Measurements from ENCODE around the gene CFAP57. TPM values are rescaled to one million over a fixed set of nuclear protein-coding genes. Genes with fewer than 3 reads are reported as not detected.
A peak's percentile ranks its signal among the peaks of the same experiment; 100 is the strongest.

CFAP57 gene
- total RNA-seq, 1 donor from 2014 or later = 0.24 TPM

GRCh38 chr1:43272161-43272560 is 100.0 kb downstream of the CFAP57 start:
- H3K36me3 Mint-ChIP-seq (ENCODE audit: unreplicated experiment) = no peaks in the 10 kb centered on the region
- no peak for DNase-seq (ENCODE audit: extremely low spot score, unreplicated experiment)
- no peaks in the 10 kb centered on the region for H3K9me3 Mint-ChIP-seq (ENCODE audit: unreplicated experiment)
- H3K4me1 Mint-ChIP-seq (ENCODE audit: unreplicated experiment) = peaks cover 14% of the 10 kb centered on the region
- no peak overlapping the region for H3K27ac Mint-ChIP-seq (ENCODE audit: unreplicated experiment)
- H3K4me3 Mint-ChIP-seq (ENCODE audit: unreplicated experiment) = no peak overlapping the region
- peaks cover 7% of the 10 kb centered on the region for H3K27me3 Mint-ChIP-seq (ENCODE audit: unreplicated experiment)
- TF ChIP-seq CTCF (IDR thresholded peaks at IDR 0.05) = no peak

- no peak for TF ChIP-seq CTCF (IDR thresholded peaks at IDR 0.05)
- H3K9me3 Mint-ChIP-seq (ENCODE audit: unreplicated experiment) = no peaks in the 10 kb centered on the region
- no peak overlapping the region for H3K27ac Mint-ChIP-seq (ENCODE audit: unreplicated experiment)
- no peak overlapping the region for H3K4me3 Mint-ChIP-seq (ENCODE audit: unreplicated experiment)
- H3K4me1 Mint-ChIP-seq (ENCODE audit: unreplicated experiment) = peaks cover 14% of the 10 kb centered on the region
- no peak for DNase-seq (ENCODE audit: extremely low spot score, unreplicated experiment)
- H3K27me3 Mint-ChIP-seq (ENCODE audit: unreplicated experiment) = peaks cover 7% of the 10 kb centered on the region
- H3K36me3 Mint-ChIP-seq (ENCODE audit: unreplicated experiment) = no peaks in the 10 kb centered on the region
Observed at GRCh38 chr1:43272576-43273571, 100.7 kb downstream of the CFAP57 start.

GRCh38 chr1:43273708-43274107 is 101.6 kb downstream of the CFAP57 start:
- peaks cover 14% of the 10 kb centered on the region for H3K4me1 Mint-ChIP-seq (ENCODE audit: unreplicated experiment)
- H3K27ac Mint-ChIP-seq (ENCODE audit: unreplicated experiment) = no peak overlapping the region
- TF ChIP-seq CTCF (IDR thresholded peaks at IDR 0.05) = no peak
- DNase-seq (ENCODE audit: extremely low spot score, unreplicated experiment) = no peak
- no peaks in the 10 kb centered on the region for H3K9me3 Mint-ChIP-seq (ENCODE audit: unreplicated experiment)
- no peaks in the 10 kb centered on the region for H3K36me3 Mint-ChIP-seq (ENCODE audit: unreplicated experiment)
- H3K4me3 Mint-ChIP-seq (ENCODE audit: unreplicated experiment) = no peak overlapping the region
- H3K27me3 Mint-ChIP-seq (ENCODE audit: unreplicated experiment) = peaks cover 7% of the 10 kb centered on the region

- DNase-seq (ENCODE audit: extremely low spot score, unreplicated experiment) = no peak
- Mint-ChIP-seq H3K4me1 (ENCODE audit: unreplicated experiment) (peaks cover 14% of the 10 kb centered on the region), H3K27me3 (ENCODE audit: unreplicated experiment) (peaks cover 7% of the 10 kb centered on the region), H3K9me3 (ENCODE audit: unreplicated experiment) (no peaks in the 10 kb centered on the region), H3K4me3 (ENCODE audit: unreplicated experiment) (no peak overlapping the region), H3K27ac (ENCODE audit: unreplicated experiment) (peak overlapping the region; percentile 11), H3K36me3 (ENCODE audit: unreplicated experiment) (no peaks in the 10 kb centered on the region)
- TF ChIP-seq CTCF (IDR thresholded peaks at IDR 0.05) = no peak
Observed at GRCh38 chr1:43274125-43274803, 102.1 kb downstream of the CFAP57 start.

- no peaks in the 10 kb centered on the region for H3K9me3 Mint-ChIP-seq (ENCODE audit: unreplicated experiment)
- no peak for DNase-seq (ENCODE audit: extremely low spot score, unreplicated experiment)
- no peaks in the 10 kb centered on the region for H3K36me3 Mint-ChIP-seq (ENCODE audit: unreplicated experiment)
- no peak overlapping the region for H3K4me3 Mint-ChIP-seq (ENCODE audit: unreplicated experiment)
- H3K4me1 Mint-ChIP-seq (ENCODE audit: unreplicated experiment) = peaks cover 14% of the 10 kb centered on the region
- peaks cover 7% of the 10 kb centered on the region for H3K27me3 Mint-ChIP-seq (ENCODE audit: unreplicated experiment)
- TF ChIP-seq CTCF (IDR thresholded peaks at IDR 0.05) = no peak
- H3K27ac Mint-ChIP-seq (ENCODE audit: unreplicated experiment) = no peak overlapping the region
Observed at GRCh38 chr1:43274804-43275180, 102.7 kb downstream of the CFAP57 start.

Measured in osteocyte (in vitro differentiated cells).